Mesothelial cell of epicardium (in vitro differentiated cells): ENCODE results near the gene PXMP4. TPM values are rescaled to one million over a fixed set of nuclear protein-coding genes. Genes with fewer than 3 reads are reported as not detected.

Experiments used
- DNase-seq, 2 experiments: peaks; one replicate each; pipeline ENCODE4 v3.0.0; 2021; ENCODE audit warnings: low spot score in 2 of 2; ENCODE audit not compliant: unreplicated experiment in 2 of 2
- H3K27ac Mint-ChIP-seq: 2 replicates; pipeline ENCODE4 v1.8.0; 2021; ENCODE audit warnings: mixed read lengths
- H3K27me3 Mint-ChIP-seq: 2 replicates; pipeline ENCODE4 v1.8.0; 2021; ENCODE audit warnings: low read depth, mixed read lengths
- H3K36me3 Mint-ChIP-seq: 2 replicates; pipeline ENCODE4 v1.8.0; 2021; ENCODE audit warnings: mixed read lengths
- H3K4me1 Mint-ChIP-seq: 2 replicates; pipeline ENCODE4 v1.8.0; 2021; ENCODE audit warnings: mixed read lengths
- H3K4me3 Mint-ChIP-seq: 2 replicates; pipeline ENCODE4 v1.8.0; 2021; ENCODE audit warnings: mild to moderate bottlenecking, moderate library complexity, mixed read lengths
- H3K9me3 Mint-ChIP-seq: 2 replicates; pipeline ENCODE4 v1.8.0; 2021; ENCODE audit warnings: mixed read lengths
- total RNA-seq: library from RNA; stranded (reverse); gene quantifications from 3 replicates; pipeline ENCODE4 v1.2.1, GENCODE V29; 2021
- TF ChIP-seq, protein P1 (sequence below): fragments of 200-600 bp; sonication (generic); IDR thresholded peaks from one replicate; pipeline ENCODE4 v1.5.0; 2021; ENCODE audit warnings: antibody characterized with exemption; ENCODE audit not compliant: unreplicated experiment

The PXMP4 gene
- total RNA-seq, 1 donor from 2014 or later, result 7.5 TPM

DNA sequence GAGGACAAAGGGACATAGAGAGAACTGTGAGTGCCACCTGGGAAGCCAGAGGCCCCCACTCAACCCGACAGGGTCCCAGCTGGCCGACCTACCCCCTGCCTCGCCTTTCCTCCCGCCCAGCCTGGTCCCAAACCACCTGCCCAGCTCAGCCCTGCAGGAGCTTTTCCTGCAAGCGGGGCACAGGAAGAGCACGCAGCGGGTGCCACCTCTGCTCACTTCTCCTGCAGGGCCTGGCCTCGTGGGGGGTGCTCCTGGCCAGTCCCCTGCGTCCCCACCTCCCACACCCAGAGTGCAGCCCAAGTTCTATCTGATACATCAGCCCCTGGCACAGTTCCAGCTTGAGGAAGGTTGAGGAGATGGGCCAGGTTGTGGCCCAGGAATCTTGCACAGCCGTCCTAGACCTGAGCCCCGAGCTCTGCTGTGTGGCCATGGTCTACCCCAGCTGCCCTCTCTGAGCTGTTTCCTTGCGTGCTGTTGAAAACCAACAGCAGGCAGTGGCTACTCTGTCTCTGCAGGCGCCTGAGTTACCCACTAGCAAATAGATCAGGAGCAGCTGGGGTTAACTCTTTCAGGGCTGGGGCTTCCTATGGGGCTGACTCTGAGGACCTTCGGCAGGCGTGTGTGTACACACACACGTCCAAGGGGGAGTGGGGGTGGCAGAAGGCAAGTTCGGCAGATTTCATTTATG is 47.5 kb downstream of the PXMP4 start:
- Mint-ChIP-seq H3K9me3 (no peaks in the 10 kb centered on the region), H3K36me3 (peaks cover 13% of the 10 kb centered on the region), H3K4me1 (peaks cover 35% of the 10 kb centered on the region), H3K4me3 (peak overlapping the region; percentile 79), H3K27me3 (no peaks in the 10 kb centered on the region), H3K27ac (peak overlapping the region; percentile 85)
- DNase-seq, result no peak
- TF ChIP-seq, protein P1, sequence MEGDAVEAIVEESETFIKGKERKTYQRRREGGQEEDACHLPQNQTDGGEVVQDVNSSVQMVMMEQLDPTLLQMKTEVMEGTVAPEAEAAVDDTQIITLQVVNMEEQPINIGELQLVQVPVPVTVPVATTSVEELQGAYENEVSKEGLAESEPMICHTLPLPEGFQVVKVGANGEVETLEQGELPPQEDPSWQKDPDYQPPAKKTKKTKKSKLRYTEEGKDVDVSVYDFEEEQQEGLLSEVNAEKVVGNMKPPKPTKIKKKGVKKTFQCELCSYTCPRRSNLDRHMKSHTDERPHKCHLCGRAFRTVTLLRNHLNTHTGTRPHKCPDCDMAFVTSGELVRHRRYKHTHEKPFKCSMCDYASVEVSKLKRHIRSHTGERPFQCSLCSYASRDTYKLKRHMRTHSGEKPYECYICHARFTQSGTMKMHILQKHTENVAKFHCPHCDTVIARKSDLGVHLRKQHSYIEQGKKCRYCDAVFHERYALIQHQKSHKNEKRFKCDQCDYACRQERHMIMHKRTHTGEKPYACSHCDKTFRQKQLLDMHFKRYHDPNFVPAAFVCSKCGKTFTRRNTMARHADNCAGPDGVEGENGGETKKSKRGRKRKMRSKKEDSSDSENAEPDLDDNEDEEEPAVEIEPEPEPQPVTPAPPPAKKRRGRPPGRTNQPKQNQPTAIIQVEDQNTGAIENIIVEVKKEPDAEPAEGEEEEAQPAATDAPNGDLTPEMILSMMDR, result no peak

GRCh38 chr20:33671573-33672288 is 48.4 kb downstream of the PXMP4 start:
- Mint-ChIP-seq H3K36me3 (peaks cover 11% of the 10 kb centered on the region), H3K9me3 (no peaks in the 10 kb centered on the region), H3K4me1 (peaks cover 36% of the 10 kb centered on the region), H3K27me3 (no peaks in the 10 kb centered on the region), H3K27ac (no peak overlapping the region), H3K4me3 (peak overlapping the region; percentile 3)
- TF ChIP-seq, protein P1, result no peak
- no peak for DNase-seq

- Mint-ChIP-seq H3K27me3 (no peaks in the 10 kb centered on the region), H3K36me3 (peaks cover 14% of the 10 kb centered on the region), H3K27ac (no peak overlapping the region), H3K4me1 (peaks cover 41% of the 10 kb centered on the region), H3K4me3 (no peak overlapping the region), H3K9me3 (no peaks in the 10 kb centered on the region)
- TF ChIP-seq, protein P1, result no peak
- DNase-seq, result no peak
These were observed 49.2 kb downstream of the PXMP4 start for GRCh38 chr20:33670715-33671499.

GRCh38 chr20:33669873-33670640 is 50.1 kb downstream of the PXMP4 start:
- Mint-ChIP-seq H3K27ac (no peak overlapping the region), H3K36me3 (peaks cover 14% of the 10 kb centered on the region), H3K4me1 (peaks cover 32% of the 10 kb centered on the region), H3K27me3 (no peaks in the 10 kb centered on the region), H3K4me3 (no peak overlapping the region), H3K9me3 (no peaks in the 10 kb centered on the region)
- TF ChIP-seq, protein P1, result no peak
- no peak for DNase-seq

GRCh38 chr20:33669224-33669623 is 50.9 kb downstream of the PXMP4 start:
- H3K27ac Mint-ChIP-seq, result no peak overlapping the region
- H3K36me3 Mint-ChIP-seq, result peaks cover 14% of the 10 kb centered on the region
- H3K27me3 Mint-ChIP-seq, result no peaks in the 10 kb centered on the region
- TF ChIP-seq, protein P1, result no peak
- no peak overlapping the region for H3K4me3 Mint-ChIP-seq
- peaks cover 37% of the 10 kb centered on the region for H3K4me1 Mint-ChIP-seq
- H3K9me3 Mint-ChIP-seq, result no peaks in the 10 kb centered on the region
- no peak for DNase-seq
